Prostate gland (tissue), 2 donors: Measurements from ENCODE around the gene RPS6KA1. TPM values are rescaled to one million over a fixed set of nuclear protein-coding genes. Genes with fewer than 3 reads are reported as not detected.

Source experiments
- DNase-seq: peaks from one replicate; pipeline ENCODE4 v3.0.0-alpha.2; 2019; ENCODE audit warnings: low spot score
- H3K27ac ChIP-seq, 2 donors: fragments of 200-600 bp; sonication (generic); 2 replicates each; pipeline ENCODE4 v1.5.1; 2017 to 2019
- H3K27me3 ChIP-seq: fragments of 200-600 bp; sonication (generic); replicated peaks from 2 replicates; pipeline ENCODE4 v1.5.1; 2019; ENCODE audit not compliant: insufficient read depth
- H3K36me3 ChIP-seq, 2 donors: fragments of 200-600 bp; sonication (generic); 1 replicate in 1 of 2; 2 replicates in 1 of 2; pipeline versions ENCODE4 v1.5.1 to v1.8.1; 2017 to 2019
- H3K4me1 ChIP-seq: fragments of 200-600 bp; sonication (generic); replicated peaks from 2 replicates; pipeline ENCODE4 v1.5.1; 2019
- H3K4me3 ChIP-seq, 2 donors: fragments of 200-600 bp; sonication (generic); 2 replicates each; pipeline ENCODE4 v1.5.1; 2017 to 2019
- H3K9me3 ChIP-seq: fragments of 200-600 bp; sonication (generic); 2 replicates; pipeline ENCODE4 v1.5.1; 2017
- CTCF ChIP-seq, 4 experiments: fragments of 200-600 bp in 2 of 4; fragments of 450-650 bp in 2 of 4; sonication (generic) in 2 of 4; IDR thresholded peaks; 1 replicate in 3 of 4; 2 replicates in 1 of 4; pipeline ENCODE4 v1.5.1; 2016 to 2019; ENCODE audit warnings: antibody characterized with exemption in 4 of 4, mild to moderate bottlenecking in 2 of 4, moderate library complexity in 2 of 4
- POLR2A ChIP-seq: fragments of 450-650 bp; IDR thresholded peaks from one replicate; pipeline ENCODE4 v1.6.1; 2016; ENCODE audit warnings: antibody characterized with exemption, mild to moderate bottlenecking
- POLR2AphosphoS5 ChIP-seq: sonication (generic); formaldehyde crosslinking; IDR thresholded peaks from one replicate; pipeline ENCODE4 v1.6.1; 2017; ENCODE audit warnings: antibody characterized with exemption
- WGBS: methylation state at CpG from one replicate; pipeline ENCODE4 v1.1.5; 2018; 5-methylcytosine and 5-hydroxymethylcytosine counted together
- intact Hi-C: fragments of 100-400 bp; cut with DNase I; formaldehyde crosslinking; loops from one replicate; pipeline ENCODE4 v1.14.2; 2022
- total RNA-seq, 2 donors: library from RNA; depleted of rRNA; stranded (reverse); fragments of >200 nt; gene quantifications; one replicate each; pipeline ENCODE4 v1.1.0, GENCODE V29; 2016

Gene RPS6KA1
- total RNA-seq, 2 donors from 2014 or later: 38.6 to 87.5 TPM

GRCh38 chr1:26570287-26570686 is 40.7 kb downstream of the RPS6KA1 start:
- no peak for TF ChIP-seq POLR2AphosphoS5
- no peak for TF ChIP-seq CTCF (IDR thresholded peaks at IDR 0.05)
- no peak for TF ChIP-seq POLR2A
- H3K9me3 ChIP-seq: no peaks in the 10 kb centered on the region
- H3K27ac ChIP-seq: no peak overlapping the region
- intact Hi-C loops: no loop called here
- no peaks in the 10 kb centered on the region for H3K27me3 ChIP-seq
- H3K4me3 ChIP-seq: no peak overlapping the region
- H3K4me1 ChIP-seq: no peaks in the 10 kb centered on the region
- H3K36me3 ChIP-seq: peaks cover 0 to 4% of the 10 kb centered on the region in 2 donors
- 76% methylated on average over 4 of the region's 4 CpGs for WGBS
- DNase-seq: no peak

- H3K9me3 ChIP-seq: no peaks in the 10 kb centered on the region
- peaks cover 0 to 4% of the 10 kb centered on the region in 2 donors for H3K36me3 ChIP-seq
- intact Hi-C loops: no loop called here
- H3K27ac ChIP-seq: no peak overlapping the region
- H3K27me3 ChIP-seq: no peaks in the 10 kb centered on the region
- DNase-seq: no peak
- WGBS: 91% methylated on average over 8 of the region's 8 CpGs
- no peak for TF ChIP-seq CTCF (IDR thresholded peaks at IDR 0.05)
- no peak for TF ChIP-seq POLR2AphosphoS5
- TF ChIP-seq POLR2A: no peak
- no peaks in the 10 kb centered on the region for H3K4me1 ChIP-seq
- no peak overlapping the region for H3K4me3 ChIP-seq
Observed at GRCh38 chr1:26571381-26571780, 41.8 kb downstream of the RPS6KA1 start.

GRCh38 chr1:26574018-26574417 is 44.5 kb downstream of the RPS6KA1 start:
- DNase-seq: no peak
- Histone ChIP-seq H3K9me3 (no peaks in the 10 kb centered on the region), H3K27me3 (no peaks in the 10 kb centered on the region), H3K27ac (no peak overlapping the region), H3K4me1 (no peaks in the 10 kb centered on the region), H3K36me3 (peaks cover 0 to 4% of the 10 kb centered on the region in 2 donors), H3K4me3 (no peak overlapping the region)
- 95% methylated on average over 13 of the region's 13 CpGs for WGBS
- no peak for TF ChIP-seq CTCF (IDR thresholded peaks at IDR 0.05)
- no peak for TF ChIP-seq POLR2A
- TF ChIP-seq POLR2AphosphoS5: no peak
- intact Hi-C loops: no loop called here

GRCh38 chr1:26574719-26575251 is 45.2 kb downstream of the RPS6KA1 start:
- peaks cover 0 to 4% of the 10 kb centered on the region in 2 donors for H3K36me3 ChIP-seq
- H3K4me1 ChIP-seq: no peaks in the 10 kb centered on the region
- TF ChIP-seq POLR2AphosphoS5 (no peak), POLR2A (no peak), CTCF (IDR thresholded peaks at IDR 0.05) (no peak)
- no peaks in the 10 kb centered on the region for H3K9me3 ChIP-seq
- no peaks in the 10 kb centered on the region for H3K27me3 ChIP-seq
- intact Hi-C loops: no loop called here
- DNase-seq: no peak
- WGBS: 67% methylated on average over 6 of the region's 6 CpGs
- no peak overlapping the region for H3K4me3 ChIP-seq
- H3K27ac ChIP-seq: no peak overlapping the region

GRCh38 chr1:26575348-26575747 is 45.8 kb downstream of the RPS6KA1 start:
- no peaks in the 10 kb centered on the region for H3K9me3 ChIP-seq
- H3K4me3 ChIP-seq: no peak overlapping the region
- WGBS: 84% methylated on average over 3 of the region's 3 CpGs
- TF ChIP-seq CTCF (IDR thresholded peaks at IDR 0.05) (no peak), POLR2A (no peak), POLR2AphosphoS5 (no peak)
- H3K27ac ChIP-seq: no peak overlapping the region
- no peaks in the 10 kb centered on the region for H3K27me3 ChIP-seq
- DNase-seq: no peak
- intact Hi-C loops: no loop called here
- H3K4me1 ChIP-seq: no peaks in the 10 kb centered on the region
- peaks cover 0 to 4% of the 10 kb centered on the region in 2 donors for H3K36me3 ChIP-seq
